Endothelial cell of umbilical vein (primary cell): ENCODE measurements around the gene CUL2.

ENCODE experiments used
- JUN ChIP-seq: IDR thresholded peaks from 2 replicates; pipeline ENCODE4 v1.6.1; 2011; ENCODE audit warnings: borderline replicate concordance, low read depth; ENCODE audit not compliant: insufficient read length, insufficient read depth
- POLR2A ChIP-seq: IDR thresholded peaks from 2 replicates; pipeline ENCODE4 v1.6.1; 2012; ENCODE audit warnings: low read depth, mild to moderate bottlenecking, control low read depth, low read length
- TF ChIP-seq, protein P1 (sequence below), 2 donors: IDR thresholded peaks; 1 replicate in 1 of 2; 2 replicates in 1 of 2; pipeline ENCODE4 v1.5.1; 2011; ENCODE audit warnings: low read length in 2 of 2, mild to moderate bottlenecking in 2 of 2, moderate library complexity in 2 of 2, control low read depth in 1 of 2, inconsistent platforms in 1 of 2, low read depth in 1 of 2; ENCODE audit not compliant: insufficient read depth in 1 of 2; ENCODE audit errors: extremely low read depth in 1 of 2

DNA sequence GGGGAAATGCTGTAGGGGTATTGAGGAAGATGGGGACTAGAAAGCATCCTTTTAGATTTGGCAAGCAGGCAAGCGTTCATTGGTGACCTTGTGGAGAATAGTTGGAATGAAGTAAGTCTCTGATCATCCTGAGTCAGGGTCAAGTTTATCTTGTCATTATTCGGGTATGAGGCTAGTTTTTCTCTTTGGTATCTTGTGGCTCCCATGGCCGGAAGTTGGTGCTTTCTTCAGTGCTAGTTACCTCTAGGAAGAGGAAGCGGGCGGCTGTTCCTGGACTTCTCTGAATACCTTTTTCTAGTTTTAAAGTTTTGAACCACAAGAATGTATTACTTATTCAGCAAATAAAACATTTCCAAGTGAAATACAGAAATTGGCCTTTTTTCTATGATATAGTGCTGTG is 45.7 kb upstream of the CUL2 start:
- TF ChIP-seq, protein P1, sequence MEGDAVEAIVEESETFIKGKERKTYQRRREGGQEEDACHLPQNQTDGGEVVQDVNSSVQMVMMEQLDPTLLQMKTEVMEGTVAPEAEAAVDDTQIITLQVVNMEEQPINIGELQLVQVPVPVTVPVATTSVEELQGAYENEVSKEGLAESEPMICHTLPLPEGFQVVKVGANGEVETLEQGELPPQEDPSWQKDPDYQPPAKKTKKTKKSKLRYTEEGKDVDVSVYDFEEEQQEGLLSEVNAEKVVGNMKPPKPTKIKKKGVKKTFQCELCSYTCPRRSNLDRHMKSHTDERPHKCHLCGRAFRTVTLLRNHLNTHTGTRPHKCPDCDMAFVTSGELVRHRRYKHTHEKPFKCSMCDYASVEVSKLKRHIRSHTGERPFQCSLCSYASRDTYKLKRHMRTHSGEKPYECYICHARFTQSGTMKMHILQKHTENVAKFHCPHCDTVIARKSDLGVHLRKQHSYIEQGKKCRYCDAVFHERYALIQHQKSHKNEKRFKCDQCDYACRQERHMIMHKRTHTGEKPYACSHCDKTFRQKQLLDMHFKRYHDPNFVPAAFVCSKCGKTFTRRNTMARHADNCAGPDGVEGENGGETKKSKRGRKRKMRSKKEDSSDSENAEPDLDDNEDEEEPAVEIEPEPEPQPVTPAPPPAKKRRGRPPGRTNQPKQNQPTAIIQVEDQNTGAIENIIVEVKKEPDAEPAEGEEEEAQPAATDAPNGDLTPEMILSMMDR (IDR thresholded peaks at IDR 0.05; ENCODE audit: extremely low read depth in 1 of 2, insufficient read depth in 1 of 2, low read depth in 1 of 2, low read length in 2 of 2) = no peak
- no peak for TF ChIP-seq JUN
- no peak for TF ChIP-seq POLR2A
